WTC11 (cell line): Measurements from ENCODE around the gene GJC1. TPM values are rescaled to one million over a fixed set of nuclear protein-coding genes. Genes with fewer than 3 reads are reported as not detected.

Experiments used
- ATAC-seq: fragments of 200-7000 bp; cut with Tn5 transposase; 2 replicates; pipeline ENCODE4 v1.10.0; 2021; ENCODE audit warnings: mild to moderate bottlenecking, moderate library complexity
- CTCF ChIA-PET: fragments of 300-600 bp; sonication (Branson Sonifier 250); formaldehyde crosslinking; loops from one replicate; lab custom pipeline; 2021; ENCODE audit warnings: antibody characterized with exemption; lab: Charles Lee
- POLR2A ChIA-PET: fragments of 350-600 bp; sonication (Branson Sonifier 250); formaldehyde crosslinking; loops from one replicate; lab custom pipeline; 2021; ENCODE audit warnings: antibody characterized with exemption; lab: Charles Lee
- DNase-seq: peaks from one replicate; pipeline ENCODE4 v3.0.0; 2021; ENCODE audit warnings: low spot score
- H3K27ac Mint-ChIP-seq: 2 replicates; pipeline ENCODE4 v1.8.0; 2021; ENCODE audit warnings: mixed read lengths
- H3K27me3 Mint-ChIP-seq: 2 replicates; pipeline ENCODE4 v1.8.0; 2021; ENCODE audit warnings: low read depth, mild to moderate bottlenecking, moderate library complexity, mixed read lengths
- H3K36me3 Mint-ChIP-seq: 2 replicates; pipeline ENCODE4 v1.8.0; 2021; ENCODE audit warnings: mixed read lengths
- H3K4me1 Mint-ChIP-seq: 2 replicates; pipeline ENCODE4 v1.8.0; 2022; ENCODE audit warnings: mixed read lengths
- H3K4me3 Mint-ChIP-seq: 2 replicates; pipeline ENCODE4 v1.8.0; 2021; ENCODE audit warnings: mild to moderate bottlenecking, moderate library complexity, mixed read lengths
- H3K9me3 Mint-ChIP-seq: 2 replicates; pipeline ENCODE4 v1.8.0; 2021; ENCODE audit warnings: mixed read lengths
- AR ChIP-seq: fragments of 250-450 bp; sonication (Bioruptor Pico); IDR thresholded peaks from 2 replicates; pipeline ENCODE4 v1.9.0; 2021; ENCODE audit warnings: mild to moderate bottlenecking
- ATF2 ChIP-seq: sonication (generic); formaldehyde crosslinking; IDR thresholded peaks from 2 replicates; pipeline ENCODE4 v1.8.1; 2022; ENCODE audit warnings: low read depth, missing genetic modification reagents, borderline replicate concordance
- E2F1 ChIP-seq: sonication (generic); formaldehyde crosslinking; IDR thresholded peaks from 2 replicates; pipeline ENCODE4 v1.8.0; 2022; ENCODE audit warnings: mild to moderate bottlenecking, missing genetic modification reagents
- EMX1 ChIP-seq: fragments of 250-450 bp; sonication (Bioruptor Pico); IDR thresholded peaks from 2 replicates; pipeline ENCODE4 v1.8.0; 2021; ENCODE audit warnings: mild to moderate bottlenecking
- ERG ChIP-seq: fragments of 250-450 bp; sonication (Bioruptor Pico); IDR thresholded peaks from 2 replicates; pipeline ENCODE4 v1.8.0; 2021; ENCODE audit warnings: mild to moderate bottlenecking
- FOXJ3 ChIP-seq: sonication (generic); formaldehyde crosslinking; IDR thresholded peaks from 2 replicates; pipeline ENCODE4 v1.9.0; 2021; ENCODE audit warnings: missing genetic modification reagents, mild to moderate bottlenecking, borderline replicate concordance
- FOXP4 ChIP-seq: sonication (generic); formaldehyde crosslinking; IDR thresholded peaks from 2 replicates; pipeline ENCODE4 v1.8.0; 2022; ENCODE audit warnings: mild to moderate bottlenecking, missing genetic modification reagents
- GABPB1 ChIP-seq: sonication (generic); formaldehyde crosslinking; IDR thresholded peaks from 2 replicates; pipeline ENCODE4 v1.8.1; 2023; ENCODE audit warnings: mild to moderate bottlenecking, missing genetic modification reagents
- IRF1 ChIP-seq: sonication (generic); formaldehyde crosslinking; IDR thresholded peaks from 2 replicates; pipeline ENCODE4 v1.8.0; 2023; ENCODE audit warnings: missing genetic modification reagents
- JUN ChIP-seq: sonication (generic); formaldehyde crosslinking; IDR thresholded peaks from 2 replicates; pipeline ENCODE4 v1.8.0; 2023; ENCODE audit warnings: mild to moderate bottlenecking, missing genetic modification reagents
- MXD4 ChIP-seq: fragments of 250-450 bp; sonication (Bioruptor Pico); IDR thresholded peaks from 2 replicates; pipeline ENCODE4 v1.8.0; 2021; ENCODE audit warnings: mild to moderate bottlenecking, moderate library complexity, borderline replicate concordance
- PRDM15 ChIP-seq: sonication (generic); formaldehyde crosslinking; IDR thresholded peaks from 2 replicates; pipeline ENCODE4 v1.8.0; 2022; ENCODE audit warnings: missing genetic modification reagents
- RORB ChIP-seq: fragments of 250-450 bp; sonication (Bioruptor Pico); IDR thresholded peaks from 2 replicates; pipeline ENCODE4 v1.9.0; 2021; ENCODE audit warnings: mild to moderate bottlenecking
- STAT6 ChIP-seq: sonication (generic); formaldehyde crosslinking; conservative IDR thresholded peaks from 2 replicates; pipeline ENCODE4 v1.8.1; 2023; ENCODE audit warnings: mild to moderate bottlenecking, low read depth, missing genetic modification reagents, moderate library complexity
- ZBTB43 ChIP-seq: sonication (generic); formaldehyde crosslinking; IDR thresholded peaks from 2 replicates; pipeline ENCODE4 v1.8.1; 2023; ENCODE audit warnings: mild to moderate bottlenecking, missing genetic modification reagents
- ZNF232 ChIP-seq: sonication (generic); formaldehyde crosslinking; IDR thresholded peaks from 2 replicates; pipeline ENCODE4 v1.8.0; 2022; ENCODE audit warnings: mild to moderate bottlenecking, missing genetic modification reagents
- ZNF512 ChIP-seq: sonication (generic); formaldehyde crosslinking; IDR thresholded peaks from 2 replicates; pipeline ENCODE4 v1.8.1; 2022; ENCODE audit warnings: missing genetic modification reagents, borderline replicate concordance
- total RNA-seq: library from RNA; stranded (reverse); gene quantifications from 3 replicates; pipeline ENCODE4 v1.2.3, GENCODE V29; 2021

The GJC1 gene
- total RNA-seq, 1 experiment from 2014 or later = 104 TPM

- TF ChIP-seq STAT6 (CRISPR knock-in tag) (no peak), FOXP4 (CRISPR knock-in tag) (no peak), AR (CRISPR knock-in tag) (no peak), MXD4 (CRISPR knock-in tag) (no peak), RORB (CRISPR knock-in tag) (no peak), ZNF232 (CRISPR knock-in tag) (no peak), PRDM15 (CRISPR knock-in tag) (no peak), FOXJ3 (CRISPR knock-in tag) (no peak), ATF2 (no peak)
These were observed 47.0 kb upstream of the GJC1 start (continued) for GRCh38 chr17:44877121-44877520.

- ChIA-PET POLR2A (no interaction called here), CTCF (no interaction called here)
- Mint-ChIP-seq H3K36me3 (peaks cover 68% of the 10 kb centered on the region), H3K27me3 (no peaks in the 10 kb centered on the region), H3K4me1 (no peaks in the 10 kb centered on the region), H3K4me3 (no peak overlapping the region), H3K27ac (no peak overlapping the region), H3K9me3 (no peaks in the 10 kb centered on the region)
- no peak for ATAC-seq
- no peak for DNase-seq
- TF ChIP-seq MXD4 (CRISPR knock-in tag) (no peak), ZBTB43 (CRISPR knock-in tag) (no peak), GABPB1 (CRISPR knock-in tag) (no peak), IRF1 (CRISPR knock-in tag) (no peak), ZNF512 (CRISPR knock-in tag) (no peak), JUN (CRISPR knock-in tag) (no peak), ERG (CRISPR knock-in tag) (no peak), E2F1 (CRISPR knock-in tag) (no peak), ZNF232 (CRISPR knock-in tag) (no peak), EMX1 (no peak)
These were observed 45.7 kb upstream of the GJC1 start for GRCh38 chr17:44875761-44876160.
